Neural progenitor cell (in vitro differentiated cells): ENCODE data around the gene CLDN15. TPM values are rescaled to one million over a fixed set of nuclear protein-coding genes. Genes with fewer than 3 reads are reported as not detected.
"Not testable (repeated sequence)": the region's sequence is repeated elsewhere in the genome, so short reads cannot be mapped to it uniquely, and the experiment has no call there.

Experiments used
- DNase-seq: peaks from one replicate; pipeline ENCODE4 v3.0.0-alpha.2; 2016; ENCODE audit warnings: low spot score
- H2AFZ ChIP-seq: fragments of 200-600 bp; sonication (generic); replicated peaks from 2 replicates; pipeline ENCODE4 v1.6.1; 2016; ENCODE audit warnings: antibody characterized with exemption
- H3F3A ChIP-seq: fragments of 200-600 bp; sonication (generic); 2 replicates; pipeline ENCODE4 v1.6.1; 2016; ENCODE audit warnings: antibody characterized with exemption, low read depth
- H3K27ac ChIP-seq: fragments of 200-600 bp; sonication (generic); 2 replicates; pipeline ENCODE4 v1.5.1; 2016; ENCODE audit warnings: mild to moderate bottlenecking
- H3K27me3 ChIP-seq: fragments of 200-600 bp; sonication (generic); 2 replicates; pipeline ENCODE4 v1.6.1; 2016; ENCODE audit warnings: mild to moderate bottlenecking, moderate library complexity
- H3K36me3 ChIP-seq: fragments of 200-600 bp; sonication (generic); 2 replicates; pipeline ENCODE4 v1.5.1; 2016
- H3K4me1 ChIP-seq: fragments of 200-600 bp; sonication (generic); 2 replicates; pipeline ENCODE4 v1.6.1; 2016; ENCODE audit warnings: mixed run types
- H3K4me2 ChIP-seq: fragments of 200-600 bp; sonication (generic); 2 replicates; pipeline ENCODE4 v1.6.1; 2016
- H3K4me3 ChIP-seq: fragments of 200-600 bp; sonication (generic); 2 replicates; pipeline ENCODE4 v1.5.1; 2016
- H3K79me2 ChIP-seq: fragments of 200-600 bp; sonication (generic); 2 replicates; pipeline ENCODE4 v1.6.1; 2016; ENCODE audit warnings: low read depth
- H3K9ac ChIP-seq: fragments of 200-600 bp; sonication (generic); 2 replicates; pipeline ENCODE4 v1.6.1; 2016
- H3K9me3 ChIP-seq: fragments of 200-600 bp; sonication (generic); 2 replicates; pipeline ENCODE4 v1.5.1; 2016; ENCODE audit warnings: low read depth
- H4K20me1 ChIP-seq: fragments of 200-600 bp; sonication (generic); 2 replicates; pipeline ENCODE4 v1.6.1; 2016; ENCODE audit warnings: low read depth
- H3K27ac Mint-ChIP-seq: 3 replicates; pipeline ENCODE4 v1.8.0; 2021; ENCODE audit warnings: mixed read lengths
- H3K27me3 Mint-ChIP-seq: 2 replicates; pipeline ENCODE4 v1.8.0; 2022; ENCODE audit warnings: low read depth, mild to moderate bottlenecking, inconsistent platforms, moderate library complexity, mixed read lengths; ENCODE audit not compliant: insufficient read depth
- H3K36me3 Mint-ChIP-seq: 3 replicates; pipeline ENCODE4 v1.8.0; 2021; ENCODE audit warnings: mixed read lengths
- H3K4me1 Mint-ChIP-seq: 3 replicates; pipeline ENCODE4 v1.8.0; 2021; ENCODE audit warnings: mixed read lengths
- H3K4me3 Mint-ChIP-seq: 3 replicates; pipeline ENCODE4 v1.8.0; 2021; ENCODE audit warnings: mild to moderate bottlenecking, moderate library complexity, mixed read lengths
- H3K9me3 Mint-ChIP-seq: 3 replicates; pipeline ENCODE4 v1.8.0; 2020; ENCODE audit warnings: mixed read lengths
- EZH2 ChIP-seq: fragments of 200-600 bp; sonication (generic); IDR thresholded peaks from 2 replicates; pipeline ENCODE4 v1.6.1; 2017; ENCODE audit warnings: antibody characterized with exemption, mild to moderate bottlenecking, moderate library complexity
- EZH2phosphoT487 ChIP-seq: fragments of 200-600 bp; sonication (generic); IDR thresholded peaks from 2 replicates; pipeline ENCODE4 v1.6.1; 2017; ENCODE audit warnings: antibody characterized with exemption
- total RNA-seq: library from RNA; depleted of rRNA; stranded (reverse); fragments of >200 nt; gene quantifications from 2 replicates; pipeline ENCODE4 v1.2.3, GENCODE V29; 2015; ENCODE audit warnings: low replicate concordance
- TF ChIP-seq, protein P1 (sequence below): fragments of 200-600 bp; sonication (generic); IDR thresholded peaks from 2 replicates; pipeline ENCODE4 v1.5.1; 2017; ENCODE audit warnings: antibody characterized with exemption, mild to moderate bottlenecking

Gene CLDN15, protein sequence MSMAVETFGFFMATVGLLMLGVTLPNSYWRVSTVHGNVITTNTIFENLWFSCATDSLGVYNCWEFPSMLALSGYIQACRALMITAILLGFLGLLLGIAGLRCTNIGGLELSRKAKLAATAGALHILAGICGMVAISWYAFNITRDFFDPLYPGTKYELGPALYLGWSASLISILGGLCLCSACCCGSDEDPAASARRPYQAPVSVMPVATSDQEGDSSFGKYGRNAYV
- 1.2 and 4.6 TPM in 2 replicates for total RNA-seq

DNA sequence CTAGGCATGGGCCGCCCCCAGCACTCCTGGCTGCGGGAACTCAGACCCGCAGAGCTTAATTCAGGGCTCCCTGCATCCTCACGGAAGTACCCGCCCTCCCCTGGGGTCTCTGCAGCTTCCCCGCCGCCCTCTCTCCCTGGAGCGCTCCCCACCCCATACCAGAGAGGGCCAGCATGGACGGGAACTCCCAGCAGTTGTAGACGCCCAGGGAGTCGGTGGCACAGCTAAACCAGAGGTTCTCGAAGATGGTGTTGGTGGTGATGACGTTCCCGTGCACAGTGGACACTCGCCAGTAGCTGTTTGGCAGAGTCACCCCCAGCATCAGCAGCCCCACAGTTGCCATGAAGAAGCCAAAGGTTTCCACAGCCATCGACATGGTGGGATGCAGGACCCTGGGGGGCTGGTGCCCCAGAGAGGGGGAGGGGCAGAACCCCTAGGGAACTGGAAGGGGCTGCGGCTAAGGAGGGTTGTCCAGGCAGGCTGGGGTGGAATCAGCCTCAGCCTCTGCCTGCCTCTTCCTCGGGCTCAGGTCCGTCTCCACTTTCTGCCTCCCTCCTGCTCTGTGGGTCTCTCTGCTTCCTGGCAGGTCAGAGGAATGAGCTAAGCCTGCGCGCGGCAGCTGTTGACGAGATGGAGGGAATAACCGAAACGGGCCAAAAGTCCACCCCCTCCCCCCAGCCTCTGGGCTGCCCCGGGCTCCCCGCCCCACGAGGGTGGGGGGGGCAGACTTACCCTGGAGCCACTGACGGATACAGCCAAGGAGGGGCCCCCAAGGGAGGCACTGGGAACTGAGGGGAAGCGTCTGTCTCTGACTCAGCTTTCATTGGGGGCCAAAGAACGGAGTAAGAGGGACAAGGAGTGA is at the start of gene CLDN15:
Gene CLDN15, minus strand, starts transcription at position 597 of the 862 bp plus-strand sequence. Its CDS starts 221 bp downstream, at position 376.
- Mint-ChIP-seq H3K36me3 (peaks cover 1% of the 10 kb centered on the region), H3K27ac (no peak within 1 kb of the TSS), H3K4me1 (peaks cover 5% of the 10 kb centered on the region), H3K4me3 (no peak within 1 kb of the TSS), H3K27me3 (peaks cover 4% of the 10 kb centered on the region), H3K9me3 (no peaks in the 10 kb centered on the region)
- no peak within 1 kb of the TSS for H2AFZ ChIP-seq
- no peaks in the 10 kb centered on the region for H3K36me3 ChIP-seq
- H3K4me1 ChIP-seq = no peaks in the 10 kb centered on the region
- H4K20me1 ChIP-seq = peaks cover 3% of the 10 kb centered on the region
- no peak within 1 kb of the TSS for H3K27ac ChIP-seq
- peaks cover 5% of the 10 kb centered on the region for H3K79me2 ChIP-seq
- H3K4me2 ChIP-seq = no peak within 1 kb of the TSS
- no peak within 1 kb of the TSS for H3K4me3 ChIP-seq
- H3K27me3 ChIP-seq = no peaks in the 10 kb centered on the region
- H3F3A ChIP-seq = peaks cover 4% of the 10 kb centered on the region
- no peak for DNase-seq
- no peaks in the 10 kb centered on the region for H3K9me3 ChIP-seq
- H3K9ac ChIP-seq = no peak within 1 kb of the TSS
- TF ChIP-seq, protein P1, sequence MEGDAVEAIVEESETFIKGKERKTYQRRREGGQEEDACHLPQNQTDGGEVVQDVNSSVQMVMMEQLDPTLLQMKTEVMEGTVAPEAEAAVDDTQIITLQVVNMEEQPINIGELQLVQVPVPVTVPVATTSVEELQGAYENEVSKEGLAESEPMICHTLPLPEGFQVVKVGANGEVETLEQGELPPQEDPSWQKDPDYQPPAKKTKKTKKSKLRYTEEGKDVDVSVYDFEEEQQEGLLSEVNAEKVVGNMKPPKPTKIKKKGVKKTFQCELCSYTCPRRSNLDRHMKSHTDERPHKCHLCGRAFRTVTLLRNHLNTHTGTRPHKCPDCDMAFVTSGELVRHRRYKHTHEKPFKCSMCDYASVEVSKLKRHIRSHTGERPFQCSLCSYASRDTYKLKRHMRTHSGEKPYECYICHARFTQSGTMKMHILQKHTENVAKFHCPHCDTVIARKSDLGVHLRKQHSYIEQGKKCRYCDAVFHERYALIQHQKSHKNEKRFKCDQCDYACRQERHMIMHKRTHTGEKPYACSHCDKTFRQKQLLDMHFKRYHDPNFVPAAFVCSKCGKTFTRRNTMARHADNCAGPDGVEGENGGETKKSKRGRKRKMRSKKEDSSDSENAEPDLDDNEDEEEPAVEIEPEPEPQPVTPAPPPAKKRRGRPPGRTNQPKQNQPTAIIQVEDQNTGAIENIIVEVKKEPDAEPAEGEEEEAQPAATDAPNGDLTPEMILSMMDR = no peak
- TF ChIP-seq EZH2phosphoT487 = no peak

DNA sequence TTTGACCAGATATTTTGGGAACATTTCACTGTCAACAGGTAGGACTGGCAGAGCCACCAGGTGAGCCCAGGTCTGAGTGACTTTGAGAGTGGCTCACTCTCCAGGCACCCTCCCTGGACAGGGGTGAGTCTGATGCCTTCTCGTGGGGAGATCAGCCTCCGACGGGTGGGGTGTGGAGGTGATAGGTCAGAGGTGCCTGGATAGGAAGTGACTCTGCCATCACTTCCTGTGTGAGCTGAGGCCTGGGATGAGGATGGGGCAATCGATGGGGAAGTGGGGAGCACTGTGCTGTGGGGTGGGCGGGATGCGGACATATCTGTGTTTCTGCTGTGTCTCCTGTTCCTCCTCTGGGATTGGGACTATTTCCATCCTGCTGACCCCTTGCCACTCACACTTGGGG is 49.4 kb upstream of the CLDN15 start:
- Histone ChIP-seq H3K9ac (no peak overlapping the region), H3F3A (peaks cover 7% of the 10 kb centered on the region), H3K4me1 (no peaks in the 10 kb centered on the region), H3K79me2 (no peaks in the 10 kb centered on the region), H2AFZ (no peak overlapping the region), H3K4me3 (no peak overlapping the region), H3K4me2 (no peak overlapping the region), H3K36me3 (no peaks in the 10 kb centered on the region), H3K9me3 (no peaks in the 10 kb centered on the region), H3K27ac (no peak overlapping the region), H4K20me1 (no peaks in the 10 kb centered on the region), H3K27me3 (peaks cover 4% of the 10 kb centered on the region)
- H3K4me3 Mint-ChIP-seq = no peak overlapping the region
- DNase-seq = no peak
- peaks cover 8% of the 10 kb centered on the region for H3K27me3 Mint-ChIP-seq
- peaks cover 11% of the 10 kb centered on the region for H3K4me1 Mint-ChIP-seq
- no peak for TF ChIP-seq EZH2
- TF ChIP-seq EZH2phosphoT487 = no peak
- TF ChIP-seq, protein P1 = no peak
- H3K27ac Mint-ChIP-seq = no peak overlapping the region
- H3K36me3 Mint-ChIP-seq = no peaks in the 10 kb centered on the region
- no peaks in the 10 kb centered on the region for H3K9me3 Mint-ChIP-seq

DNA sequence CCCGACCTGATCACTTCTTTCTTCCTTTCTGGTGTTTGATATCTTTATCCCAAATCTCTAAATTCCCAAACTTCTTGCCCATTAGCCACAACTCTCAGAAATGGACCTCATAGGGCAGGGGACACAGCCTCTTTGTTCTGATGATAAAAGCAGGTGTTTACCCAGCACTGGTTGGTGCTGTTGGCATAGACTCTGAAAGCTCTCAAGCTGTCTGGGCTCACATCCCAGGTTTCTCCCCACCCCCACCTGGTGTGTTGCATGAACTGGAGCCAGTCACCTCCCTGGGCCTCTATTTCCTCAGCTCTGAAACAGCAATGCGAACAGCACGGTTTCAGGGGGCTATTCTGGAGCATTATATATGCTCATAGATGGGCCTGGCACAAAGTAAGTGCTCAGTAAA is 48.3 kb upstream of the CLDN15 start:
- not testable (repeated sequence) for H3F3A ChIP-seq, H3K27ac ChIP-seq, H3K9ac ChIP-seq, H3K36me3 ChIP-seq, H3K4me3 ChIP-seq, H3K27me3 ChIP-seq, H4K20me1 ChIP-seq, H3K79me2 ChIP-seq, H2AFZ ChIP-seq, H3K9me3 Mint-ChIP-seq, H3K36me3 Mint-ChIP-seq, DNase-seq, H3K27ac Mint-ChIP-seq, H3K4me3 Mint-ChIP-seq, H3K27me3 Mint-ChIP-seq, H3K4me2 ChIP-seq, H3K9me3 ChIP-seq, H3K4me1 ChIP-seq
- H3K4me1 Mint-ChIP-seq = peaks cover 11% of the 10 kb centered on the region

DNA sequence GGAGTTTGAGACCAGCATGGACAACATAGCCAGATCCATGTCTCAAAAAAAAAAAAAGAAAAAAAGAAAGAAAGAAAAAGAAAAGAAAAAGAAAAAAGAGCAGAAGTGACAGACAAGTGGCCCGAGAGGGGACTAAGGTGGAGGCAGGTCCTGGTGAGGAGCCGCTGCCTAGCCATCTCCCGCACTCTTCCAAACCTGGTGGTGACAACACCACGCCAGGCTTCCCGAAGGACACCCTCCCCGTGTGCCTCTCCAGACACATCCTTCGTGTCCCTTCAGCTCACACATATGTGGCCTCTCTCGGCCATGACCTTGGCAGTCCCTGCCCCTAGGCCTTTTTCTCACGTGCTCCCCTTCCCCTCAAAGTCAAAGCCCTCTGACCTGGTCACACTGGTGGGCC is 47.6 kb upstream of the CLDN15 start:
- Histone ChIP-seq H3K27me3 (no peaks in the 10 kb centered on the region), H3K36me3 (no peaks in the 10 kb centered on the region), H3F3A (no peaks in the 10 kb centered on the region), H3K27ac (no peak overlapping the region), H2AFZ (no peak overlapping the region), H3K4me3 (no peak overlapping the region), H4K20me1 (no peaks in the 10 kb centered on the region), H3K4me1 (no peaks in the 10 kb centered on the region), H3K79me2 (no peaks in the 10 kb centered on the region), H3K4me2 (no peak overlapping the region), H3K9me3 (no peaks in the 10 kb centered on the region), H3K9ac (no peak overlapping the region)
- no peak overlapping the region for H3K27ac Mint-ChIP-seq
- H3K4me1 Mint-ChIP-seq = peaks cover 5% of the 10 kb centered on the region
- H3K4me3 Mint-ChIP-seq = no peak overlapping the region
- TF ChIP-seq, protein P1 = no peak
- TF ChIP-seq EZH2phosphoT487 (no peak), EZH2 (no peak)
- no peak for DNase-seq
- no peaks in the 10 kb centered on the region for H3K9me3 Mint-ChIP-seq
- H3K36me3 Mint-ChIP-seq = no peaks in the 10 kb centered on the region
- peaks cover 6% of the 10 kb centered on the region for H3K27me3 Mint-ChIP-seq

DNA sequence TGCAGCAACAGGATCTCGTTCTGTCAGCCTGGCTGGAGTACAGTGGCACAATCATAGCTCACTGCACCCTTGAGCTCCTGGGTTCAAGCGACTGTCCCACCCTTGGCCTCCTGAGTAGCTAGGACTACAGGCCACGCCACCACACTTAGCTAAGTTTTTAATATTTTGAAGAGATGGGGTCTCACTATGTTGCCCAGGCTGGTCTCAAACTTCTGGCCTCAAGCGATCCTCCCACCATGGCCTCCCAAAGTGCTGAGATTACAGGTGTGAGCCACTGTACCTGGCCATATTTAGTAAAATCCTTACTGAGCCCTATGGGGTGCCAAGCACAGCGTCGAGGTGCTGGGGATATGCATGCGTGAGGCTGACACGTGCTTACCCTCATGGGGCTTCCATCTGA is 43.3 kb upstream of the CLDN15 start:
- H3K4me1 ChIP-seq, H3K27ac ChIP-seq, H3K27me3 Mint-ChIP-seq, H3K4me2 ChIP-seq, H3K36me3 Mint-ChIP-seq, H3K9me3 ChIP-seq, H2AFZ ChIP-seq, H3K4me1 Mint-ChIP-seq, H4K20me1 ChIP-seq, H3K4me3 ChIP-seq, H3K4me3 Mint-ChIP-seq, DNase-seq, H3K36me3 ChIP-seq, H3K79me2 ChIP-seq, H3K9me3 Mint-ChIP-seq, H3K9ac ChIP-seq, H3F3A ChIP-seq, H3K27me3 ChIP-seq: not testable (repeated sequence)
- H3K27ac Mint-ChIP-seq = peak overlapping the region; percentile 79
